Measurements from ENCODE around the gene VPS26A. TPM values are rescaled to one million over a fixed set of nuclear protein-coding genes. Genes with fewer than 3 reads are reported as not detected.

VPS26A gene
- 33.0 and 43.1 TPM in 2 replicates for total RNA-seq

DNA sequence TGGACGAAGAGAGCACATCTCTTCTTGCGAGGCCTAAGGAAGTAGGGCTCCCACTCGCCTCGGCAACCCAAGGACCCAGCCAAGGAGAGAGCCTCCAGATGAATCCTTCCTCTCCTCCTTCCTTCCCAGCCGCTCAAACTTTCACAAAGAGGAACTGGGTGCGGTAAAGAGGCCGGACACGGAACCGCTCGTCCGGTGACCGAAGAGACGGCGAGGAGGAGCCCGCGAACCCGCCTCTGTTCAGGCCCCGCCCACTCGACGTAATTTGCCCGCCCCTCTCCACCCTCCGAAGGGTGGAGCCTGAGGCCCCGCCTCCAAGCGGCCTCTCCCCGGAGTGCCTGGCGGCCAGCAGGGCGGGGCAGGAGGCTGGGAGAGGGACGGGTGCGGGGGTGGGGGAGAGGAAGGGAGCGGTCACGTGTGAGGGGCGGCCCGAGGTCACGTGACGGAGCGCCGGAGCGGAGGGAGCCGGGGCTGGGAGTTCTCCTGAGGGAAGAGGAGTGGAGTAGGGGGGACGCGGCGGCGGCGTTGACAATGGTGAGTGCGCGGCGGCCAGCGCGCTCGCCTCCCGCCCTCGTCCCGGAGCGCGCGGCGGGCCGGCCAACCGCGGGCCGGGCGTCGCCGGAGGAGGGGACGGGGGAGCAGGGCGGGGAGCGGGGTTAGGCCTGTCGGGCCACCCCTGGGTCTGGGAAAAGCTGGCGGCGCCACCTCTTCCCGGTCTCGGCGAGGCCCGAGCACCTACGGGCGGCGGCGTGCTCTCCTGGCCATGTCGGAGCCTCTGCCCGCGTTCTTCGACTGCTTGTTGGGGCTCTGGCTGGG, at the start of gene VPS26A:
Gene VPS26A (plus strand): TSS at position 432 of the 816 bp plus-strand sequence. CDS start 100 bp downstream, at position 532.

DNA sequence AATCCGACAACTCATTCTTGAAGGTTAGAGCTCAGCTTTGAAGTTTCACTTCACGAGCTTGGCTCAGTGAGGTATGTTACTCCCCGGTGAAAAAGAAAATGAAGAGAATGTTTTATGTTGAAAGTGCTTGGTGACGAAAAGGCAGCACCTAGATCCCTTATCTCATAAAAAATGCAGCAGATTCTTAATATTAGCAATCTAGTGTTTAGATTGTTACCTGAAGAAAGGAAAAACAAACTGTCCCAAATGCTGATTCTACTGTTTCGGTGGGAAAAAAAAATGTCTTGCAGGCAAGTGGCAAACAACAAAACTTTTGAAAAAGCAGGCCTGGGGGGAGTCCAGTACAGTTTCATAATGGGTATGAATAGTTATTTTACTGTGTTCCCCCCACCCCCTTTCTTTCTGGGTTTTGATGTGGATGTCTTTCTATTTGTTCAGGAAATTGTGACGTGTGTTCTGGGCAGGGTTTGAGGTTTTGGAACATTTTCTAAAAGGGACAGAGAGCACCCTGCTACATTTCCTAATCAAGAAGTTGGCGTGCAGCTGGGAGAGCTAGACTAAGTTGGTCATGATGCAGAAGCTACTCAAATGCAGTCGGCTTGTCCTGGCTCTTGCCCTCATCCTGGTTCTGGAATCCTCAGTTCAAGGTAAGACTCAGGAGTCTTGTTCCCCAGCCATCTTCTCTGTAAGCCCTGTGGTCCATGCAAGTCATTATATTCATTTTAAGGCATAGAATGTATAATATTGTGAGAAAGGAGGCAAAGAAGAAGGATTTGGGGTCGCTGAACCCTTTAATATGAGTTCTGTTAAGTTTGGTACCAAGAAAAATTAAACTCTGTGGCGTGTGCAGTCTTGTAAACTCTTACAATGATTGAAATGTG, 36.1 kb upstream of the VPS26A start, which contains the start of gene SRGN:
Gene SRGN (plus strand): TSS at position 514 of the 881 bp plus-strand sequence. CDS start 55 bp downstream, at position 569.

DNA sequence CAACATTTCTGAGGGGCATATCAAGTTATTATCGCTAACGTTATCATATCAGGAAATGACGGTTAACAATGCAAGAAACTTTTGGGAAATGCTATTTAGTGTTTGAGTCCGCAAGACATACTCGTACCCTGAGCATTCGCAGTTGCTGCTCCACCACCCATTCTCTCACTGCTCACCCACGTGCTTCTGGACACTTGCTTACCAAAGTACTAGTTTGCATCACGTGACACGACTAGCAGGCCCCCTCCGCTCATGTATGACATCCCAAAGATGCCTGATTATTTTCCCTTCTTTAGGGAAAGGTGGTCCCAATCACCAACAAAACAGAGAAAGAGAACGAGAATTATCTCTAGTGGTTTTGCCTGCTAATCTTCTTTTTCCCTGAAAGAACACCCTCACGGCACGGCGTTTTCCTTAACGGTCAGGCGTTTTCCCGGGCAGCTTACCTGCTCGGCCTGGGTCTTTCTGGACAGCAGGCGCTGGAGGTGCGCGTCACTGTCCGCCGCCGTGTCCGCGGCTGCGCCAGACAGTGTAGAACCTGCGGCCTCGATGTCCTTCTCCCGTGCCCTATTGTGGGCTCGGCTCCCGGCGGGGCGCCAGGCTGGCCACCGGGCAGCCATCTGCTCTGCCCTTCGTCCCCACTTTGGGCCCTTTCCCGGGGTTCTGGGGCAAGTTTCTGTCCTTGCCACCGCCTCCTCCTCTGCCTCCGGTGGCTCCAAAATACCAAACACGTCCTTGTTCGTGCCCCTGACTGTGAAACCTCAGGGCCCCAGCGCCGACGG, 56.0 kb downstream of the VPS26A start, which contains the start of gene SUPV3L1:
Gene SUPV3L1 (plus strand): TSS at position 492 of the 782 bp plus-strand sequence. CDS start 58 bp downstream, at position 550.

DNA sequence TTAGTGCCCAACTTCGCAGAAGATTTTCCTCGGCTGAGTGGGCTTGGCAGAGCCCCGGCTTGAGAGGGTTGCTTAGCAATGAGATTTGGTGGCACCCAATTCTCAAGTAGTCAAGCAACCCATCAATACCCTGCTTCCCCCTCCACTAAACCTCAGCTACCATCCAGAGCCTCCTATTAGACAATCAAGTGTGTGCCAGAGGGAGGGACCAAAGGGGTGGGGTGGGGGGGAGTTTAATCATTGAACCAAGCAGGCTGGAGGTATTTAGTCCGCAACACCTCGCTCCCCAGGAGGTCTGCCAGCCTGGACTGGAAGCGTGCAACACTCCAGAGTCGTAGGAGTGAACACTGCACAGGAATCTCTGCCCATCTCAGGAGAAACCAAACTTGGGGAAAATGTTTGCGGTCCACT, 96.1 kb downstream of the VPS26A start, which contains the start of gene HKDC1:
Gene HKDC1 (plus strand): TSS at position 292 of the 411 bp plus-strand sequence. CDS start 104 bp downstream, at position 396.

Other genes starting within 250 kb of the VPS26A start
- 81.3 and 91.3 TPM in 2 replicates for gene DDX50, start 222.9 kb upstream of the VPS26A start, total RNA-seq
- 69.9 and 127 TPM in 2 replicates for gene DDX21, start 168.0 kb upstream of the VPS26A start, total RNA-seq
- gene KIFBP, start 135.4 kb upstream of the VPS26A start, total RNA-seq, result 41.2 and 72.5 TPM in 2 replicates
- gene SRGN, start 36.1 kb upstream of the VPS26A start, total RNA-seq, result 1,466 and 2,025 TPM in 2 replicates
- 29.3 and 33.9 TPM in 2 replicates for gene SUPV3L1, start 56.1 kb downstream of the VPS26A start, total RNA-seq
- gene HKDC1, start 96.2 kb downstream of the VPS26A start, total RNA-seq, result 0.38 and 0.85 TPM in 2 replicates
- gene HK1, start 154.3 kb downstream of the VPS26A start, total RNA-seq, result 147 and 245 TPM in 2 replicates